Measurements from ENCODE around the gene SMCO4.

Gene SMCO4

GRCh38 chr11:93480256-93480655, 62.9 kb downstream of the SMCO4 start:
- H3K9ac ChIP-seq (ENCODE audit: low read length) = no peak overlapping the region
- H3K27me3 ChIP-seq (ENCODE audit: insufficient read depth, low read length) = no peaks in the 10 kb centered on the region
- no peak overlapping the region for H3K4ac ChIP-seq (ENCODE audit: low read depth, low read length)
- H4K8ac ChIP-seq (ENCODE audit: low read depth, low read length) = no peak overlapping the region
- H2BK120ac ChIP-seq (ENCODE audit: insufficient read depth, low read length, poor library complexity) = no peak overlapping the region
- H4K12ac ChIP-seq (ENCODE audit: low read depth, low read length) = no peak overlapping the region
- H3K4me3 ChIP-seq (ENCODE audit: low read depth, low read length) = no peak overlapping the region
- no peak overlapping the region for H3K27ac ChIP-seq (ENCODE audit: low read depth, low read length)
- H3K36me3 ChIP-seq (ENCODE audit: control insufficient read depth in 1 of 2, insufficient read depth in 2 of 2, low read length in 2 of 2) = peaks cover 3 to 8% of the 10 kb centered on the region in 2 experiments
- H3K9me3 ChIP-seq (ENCODE audit: insufficient read depth, low read depth, low read length) = no peaks in the 10 kb centered on the region
- H2BK5ac ChIP-seq (ENCODE audit: low read depth, low read length, poor library complexity) = no peak overlapping the region
- H3K4me1 ChIP-seq (ENCODE audit: control insufficient read depth in 1 of 2, insufficient read depth in 2 of 2, low read length in 2 of 2) = peaks cover 3 to 5% of the 10 kb centered on the region in 2 experiments
- no peak overlapping the region for H4K91ac ChIP-seq (ENCODE audit: low read depth, low read length)
- H3K18ac ChIP-seq (ENCODE audit: low read length) = no peak overlapping the region
- H2AK5ac ChIP-seq (ENCODE audit: low read length) = no peak overlapping the region
- H2BK12ac ChIP-seq (ENCODE audit: low read length) = no peak overlapping the region
- H3K79me1 ChIP-seq (ENCODE audit: low read length) = no peaks in the 10 kb centered on the region
- H3K79me2 ChIP-seq (ENCODE audit: control insufficient read depth, insufficient read depth, low read length, poor library complexity) = no peaks in the 10 kb centered on the region
- WGBS (ENCODE audit: extremely low coverage, insufficient coverage, insufficient read length) = no CpG with 5 or more reads among the region's 6 CpGs
- H3K23ac ChIP-seq (ENCODE audit: low read length) = no peak overlapping the region
- no peak overlapping the region for H3K14ac ChIP-seq (ENCODE audit: low read length)
- H2AFZ ChIP-seq (ENCODE audit: insufficient read depth, low read length, poor library complexity) = no peak overlapping the region
- no peak overlapping the region for H3K4me2 ChIP-seq (ENCODE audit: low read length)
- DNase-seq = no peak

GRCh38 chr11:93478841-93479240, 64.3 kb downstream of the SMCO4 start:
- H3K4me3 ChIP-seq (ENCODE audit: low read depth, low read length) = no peak overlapping the region
- no peak overlapping the region for H3K14ac ChIP-seq (ENCODE audit: low read length)
- no peak overlapping the region for H3K4ac ChIP-seq (ENCODE audit: low read depth, low read length)
- H2BK12ac ChIP-seq (ENCODE audit: low read length) = no peak overlapping the region
- H3K36me3 ChIP-seq (ENCODE audit: control insufficient read depth in 1 of 2, insufficient read depth in 2 of 2, low read length in 2 of 2) = peaks cover 3 to 8% of the 10 kb centered on the region in 2 experiments
- H3K9ac ChIP-seq (ENCODE audit: low read length) = no peak overlapping the region
- H3K27ac ChIP-seq (ENCODE audit: low read depth, low read length) = no peak overlapping the region
- H3K79me2 ChIP-seq (ENCODE audit: control insufficient read depth, insufficient read depth, low read length, poor library complexity) = no peaks in the 10 kb centered on the region
- H3K4me2 ChIP-seq (ENCODE audit: low read length) = no peak overlapping the region
- H4K12ac ChIP-seq (ENCODE audit: low read depth, low read length) = no peak overlapping the region
- no peak for DNase-seq
- H3K4me1 ChIP-seq (ENCODE audit: control insufficient read depth in 1 of 2, insufficient read depth in 2 of 2, low read length in 2 of 2) = peaks cover 3 to 5% of the 10 kb centered on the region in 2 experiments
- H3K18ac ChIP-seq (ENCODE audit: low read length) = no peak overlapping the region
- no CpG with 5 or more reads among the region's 19 CpGs for WGBS (ENCODE audit: extremely low coverage, insufficient coverage, insufficient read length)
- H4K8ac ChIP-seq (ENCODE audit: low read depth, low read length) = no peak overlapping the region
- no peak overlapping the region for H2AFZ ChIP-seq (ENCODE audit: insufficient read depth, low read length, poor library complexity)
- H2AK5ac ChIP-seq (ENCODE audit: low read length) = no peak overlapping the region
- no peak overlapping the region for H2BK120ac ChIP-seq (ENCODE audit: insufficient read depth, low read length, poor library complexity)
- no peaks in the 10 kb centered on the region for H3K9me3 ChIP-seq (ENCODE audit: insufficient read depth, low read depth, low read length)
- no peaks in the 10 kb centered on the region for H3K79me1 ChIP-seq (ENCODE audit: low read length)
- H2BK5ac ChIP-seq (ENCODE audit: low read depth, low read length, poor library complexity) = no peak overlapping the region
- no peaks in the 10 kb centered on the region for H3K27me3 ChIP-seq (ENCODE audit: insufficient read depth, low read length)
- H3K23ac ChIP-seq (ENCODE audit: low read length) = no peak overlapping the region
- no peak overlapping the region for H4K91ac ChIP-seq (ENCODE audit: low read depth, low read length)

GRCh38 chr11:93477684-93478234, 65.4 kb downstream of the SMCO4 start:
- H3K4ac ChIP-seq (ENCODE audit: low read depth, low read length) = no peak overlapping the region
- no peaks in the 10 kb centered on the region for H3K79me2 ChIP-seq (ENCODE audit: control insufficient read depth, insufficient read depth, low read length, poor library complexity)
- H4K8ac ChIP-seq (ENCODE audit: low read depth, low read length) = no peak overlapping the region
- H4K12ac ChIP-seq (ENCODE audit: low read depth, low read length) = no peak overlapping the region
- no peak overlapping the region for H3K23ac ChIP-seq (ENCODE audit: low read length)
- no peaks in the 10 kb centered on the region for H3K79me1 ChIP-seq (ENCODE audit: low read length)
- H3K4me2 ChIP-seq (ENCODE audit: low read length) = no peak overlapping the region
- no peak overlapping the region for H2AK5ac ChIP-seq (ENCODE audit: low read length)
- H3K27me3 ChIP-seq (ENCODE audit: insufficient read depth, low read length) = no peaks in the 10 kb centered on the region
- peaks cover 3 to 5% of the 10 kb centered on the region in 2 experiments for H3K4me1 ChIP-seq (ENCODE audit: control insufficient read depth in 1 of 2, insufficient read depth in 2 of 2, low read length in 2 of 2)
- no peak overlapping the region for H2AFZ ChIP-seq (ENCODE audit: insufficient read depth, low read length, poor library complexity)
- H3K27ac ChIP-seq (ENCODE audit: low read depth, low read length) = no peak overlapping the region
- no peak overlapping the region for H3K4me3 ChIP-seq (ENCODE audit: low read depth, low read length)
- no peak overlapping the region for H3K18ac ChIP-seq (ENCODE audit: low read length)
- H3K14ac ChIP-seq (ENCODE audit: low read length) = no peak overlapping the region
- H3K9me3 ChIP-seq (ENCODE audit: insufficient read depth, low read depth, low read length) = no peaks in the 10 kb centered on the region
- peaks cover 3 to 8% of the 10 kb centered on the region in 2 experiments for H3K36me3 ChIP-seq (ENCODE audit: control insufficient read depth in 1 of 2, insufficient read depth in 2 of 2, low read length in 2 of 2)
- no CpG with 5 or more reads among the region's 11 CpGs for WGBS (ENCODE audit: extremely low coverage, insufficient coverage, insufficient read length)
- H2BK120ac ChIP-seq (ENCODE audit: insufficient read depth, low read length, poor library complexity) = no peak overlapping the region
- H3K9ac ChIP-seq (ENCODE audit: low read length) = no peak overlapping the region
- H2BK5ac ChIP-seq (ENCODE audit: low read depth, low read length, poor library complexity) = no peak overlapping the region
- DNase-seq = no peak
- no peak overlapping the region for H4K91ac ChIP-seq (ENCODE audit: low read depth, low read length)
- no peak overlapping the region for H2BK12ac ChIP-seq (ENCODE audit: low read length)

GRCh38 chr11:93476796-93477195, 66.4 kb downstream of the SMCO4 start:
- no peak overlapping the region for H2AK5ac ChIP-seq (ENCODE audit: low read length)
- H4K8ac ChIP-seq (ENCODE audit: low read depth, low read length) = no peak overlapping the region
- no peaks in the 10 kb centered on the region for H3K79me1 ChIP-seq (ENCODE audit: low read length)
- H3K27ac ChIP-seq (ENCODE audit: low read depth, low read length) = no peak overlapping the region
- no peak overlapping the region for H3K9ac ChIP-seq (ENCODE audit: low read length)
- no peak overlapping the region for H2BK12ac ChIP-seq (ENCODE audit: low read length)
- H3K36me3 ChIP-seq (ENCODE audit: control insufficient read depth in 1 of 2, insufficient read depth in 2 of 2, low read length in 2 of 2) = peaks cover 3 to 7% of the 10 kb centered on the region in 2 experiments
- H4K12ac ChIP-seq (ENCODE audit: low read depth, low read length) = no peak overlapping the region
- H2BK120ac ChIP-seq (ENCODE audit: insufficient read depth, low read length, poor library complexity) = no peak overlapping the region
- H3K4ac ChIP-seq (ENCODE audit: low read depth, low read length) = no peak overlapping the region
- no peaks in the 10 kb centered on the region for H3K79me2 ChIP-seq (ENCODE audit: control insufficient read depth, insufficient read depth, low read length, poor library complexity)
- H3K14ac ChIP-seq (ENCODE audit: low read length) = no peak overlapping the region
- WGBS (ENCODE audit: extremely low coverage, insufficient coverage, insufficient read length) = no CpG with 5 or more reads among the region's 3 CpGs
- H3K23ac ChIP-seq (ENCODE audit: low read length) = no peak overlapping the region
- no peaks in the 10 kb centered on the region for H3K9me3 ChIP-seq (ENCODE audit: insufficient read depth, low read depth, low read length)
- peak; percentile 29 to 50 for DNase-seq
- no peaks in the 10 kb centered on the region for H3K27me3 ChIP-seq (ENCODE audit: insufficient read depth, low read length)
- H3K4me2 ChIP-seq (ENCODE audit: low read length) = no peak overlapping the region
- peaks cover 3 to 5% of the 10 kb centered on the region in 2 experiments for H3K4me1 ChIP-seq (ENCODE audit: control insufficient read depth in 1 of 2, insufficient read depth in 2 of 2, low read length in 2 of 2)
- no peak overlapping the region for H3K4me3 ChIP-seq (ENCODE audit: low read depth, low read length)
- H3K18ac ChIP-seq (ENCODE audit: low read length) = no peak overlapping the region
- H2AFZ ChIP-seq (ENCODE audit: insufficient read depth, low read length, poor library complexity) = no peak overlapping the region
- no peak overlapping the region for H2BK5ac ChIP-seq (ENCODE audit: low read depth, low read length, poor library complexity)
- no peak overlapping the region for H4K91ac ChIP-seq (ENCODE audit: low read depth, low read length)

Data from trophoblast cell (in vitro differentiated cells and primary cell).